OCI-LY1 (cell line): Measurements from ENCODE around the gene ADCK1.
"Not testable (repeated sequence)": the region's sequence is repeated elsewhere in the genome, so short reads cannot be mapped to it uniquely, and the experiment has no call there.

Experiments used
- H2AFZ ChIP-seq: fragments of 200-600 bp; sonication (generic), shearing (Covaris generic); 2 replicates; pipeline ENCODE4 v1.6.0; 2014; ENCODE audit warnings: antibody characterized with exemption, mild to moderate bottlenecking, low read length
- H3F3A ChIP-seq: fragments of 200-600 bp; sonication (generic), shearing (Covaris generic); 2 replicates; pipeline ENCODE4 v1.6.0; 2014; ENCODE audit warnings: mild to moderate bottlenecking, antibody characterized with exemption, low read length, moderate library complexity; ENCODE audit not compliant: insufficient read depth
- H3K27ac ChIP-seq: fragments of 200-600 bp; sonication (generic); 2 replicates; pipeline ENCODE4 v1.5.1; 2014; ENCODE audit warnings: low read length, mixed run types, mild to moderate bottlenecking, low read depth; ENCODE audit not compliant: poor library complexity, severe bottlenecking
- H3K27me3 ChIP-seq: fragments of 200-600 bp; sonication (generic); 2 replicates; pipeline ENCODE4 v1.6.0; 2014; ENCODE audit warnings: antibody characterized with exemption, mild to moderate bottlenecking, low read length, moderate library complexity; ENCODE audit not compliant: insufficient read depth
- H3K36me3 ChIP-seq: fragments of 200-600 bp; sonication (generic); 2 replicates; pipeline ENCODE4 v1.6.1; 2014; ENCODE audit warnings: mild to moderate bottlenecking, antibody characterized with exemption, low read length, moderate library complexity, mixed read lengths; ENCODE audit not compliant: insufficient read depth
- H3K4me1 ChIP-seq: fragments of 200-600 bp; sonication (generic); 2 replicates; pipeline ENCODE4 v1.5.1; 2014; ENCODE audit warnings: mild to moderate bottlenecking, low read length, moderate library complexity; ENCODE audit not compliant: insufficient read depth, severe bottlenecking
- H3K4me2 ChIP-seq: fragments of 200-600 bp; sonication (generic), shearing (Covaris generic); 2 replicates; pipeline ENCODE4 v1.6.1; 2014; ENCODE audit warnings: low read length
- H3K4me3 ChIP-seq: fragments of 200-600 bp; sonication (generic); 2 replicates; pipeline ENCODE4 v1.5.1; 2014; ENCODE audit warnings: low read length, low read depth, mild to moderate bottlenecking, mixed read lengths; ENCODE audit not compliant: poor library complexity, severe bottlenecking
- H3K79me2 ChIP-seq: fragments of 200-600 bp; shearing (Covaris generic); 2 replicates; pipeline ENCODE4 v1.6.1; 2016; ENCODE audit warnings: mixed run types, low read length, mixed read lengths; ENCODE audit not compliant: insufficient read depth
- H3K9ac ChIP-seq: fragments of 200-600 bp; sonication (generic), shearing (Covaris generic); 2 replicates; pipeline ENCODE4 v1.6.1; 2014; ENCODE audit warnings: mild to moderate bottlenecking, low read length, mixed read lengths
- H3K9me2 ChIP-seq: fragments of 200-600 bp; sonication (generic), shearing (Covaris generic); 2 replicates; pipeline ENCODE4 v1.6.1; 2014; ENCODE audit warnings: low read depth, mild to moderate bottlenecking, low read length, mixed read lengths
- H3K9me3 ChIP-seq: fragments of 200-600 bp; shearing (Covaris generic); 2 replicates; pipeline ENCODE4 v1.6.1; 2014; ENCODE audit warnings: low read length, mixed read lengths
- H4K20me1 ChIP-seq: fragments of 200-600 bp; sonication (generic), shearing (Covaris generic); 2 replicates; pipeline ENCODE4 v1.6.0; 2016; ENCODE audit warnings: mild to moderate bottlenecking, low read length; ENCODE audit not compliant: insufficient read depth
- CTCF ChIP-seq: fragments of 200-600 bp; sonication (generic), shearing (Covaris generic); IDR thresholded peaks from 2 replicates; pipeline ENCODE4 v1.5.1; 2017; ENCODE audit warnings: mild to moderate bottlenecking, antibody characterized with exemption, low read length, moderate library complexity, mixed read lengths
- EZH2 ChIP-seq: fragments of 200-600 bp; sonication (generic), shearing (Covaris generic); IDR thresholded peaks from 2 replicates; pipeline ENCODE4 v1.8.0; 2017; ENCODE audit warnings: borderline replicate concordance, mixed run types, mild to moderate bottlenecking, antibody characterized with exemption, low read length, moderate library complexity, mixed read lengths

The ADCK1 gene

GRCh38 chr14:77794357-77794756 lies 5.6 kb upstream of the ADCK1 start:
- Histone ChIP-seq H4K20me1 (no peaks in the 10 kb centered on the region), H3K9me2 (no peaks in the 10 kb centered on the region), H3K36me3 (no peaks in the 10 kb centered on the region), H3K79me2 (no peaks in the 10 kb centered on the region), H2AFZ (no peak overlapping the region), H3K27me3 (no peaks in the 10 kb centered on the region), H3F3A (no peaks in the 10 kb centered on the region), H3K4me3 (no peak overlapping the region), H3K27ac (no peak overlapping the region), H3K9ac (no peak overlapping the region), H3K4me2 (no peak overlapping the region), H3K4me1 (no peaks in the 10 kb centered on the region), H3K9me3 (no peaks in the 10 kb centered on the region)
- TF ChIP-seq EZH2 (no peak), CTCF (no peak)

GRCh38 chr14:77799456-77799855 lies 453 bp upstream of the ADCK1 start:
- peak overlapping the region; percentile 83 for H3K9ac ChIP-seq
- H3K4me1 ChIP-seq, H3K27ac ChIP-seq, H3K27me3 ChIP-seq, H3F3A ChIP-seq, H3K9me3 ChIP-seq, H3K36me3 ChIP-seq, H3K79me2 ChIP-seq, H3K9me2 ChIP-seq, H4K20me1 ChIP-seq: not testable (repeated sequence)
- H2AFZ ChIP-seq, result peak overlapping the region; percentile 30
- H3K4me2 ChIP-seq, result peak overlapping the region; percentile 89
- H3K4me3 ChIP-seq, result peak overlapping the region; percentile 86

GRCh38 chr14:77800814-77801213 lies 905 bp downstream of the ADCK1 start:
- H3K9me2 ChIP-seq, result no peaks in the 10 kb centered on the region
- no peak overlapping the region for H2AFZ ChIP-seq
- no peak for TF ChIP-seq CTCF
- TF ChIP-seq EZH2, result no peak
- peak overlapping the region; percentile 89 for H3K4me2 ChIP-seq
- no peak overlapping the region for H3K27ac ChIP-seq
- H3K9me3 ChIP-seq, result no peaks in the 10 kb centered on the region
- no peaks in the 10 kb centered on the region for H3F3A ChIP-seq
- peaks cover 10% of the 10 kb centered on the region for H3K4me1 ChIP-seq
- no peaks in the 10 kb centered on the region for H3K27me3 ChIP-seq
- no peaks in the 10 kb centered on the region for H3K79me2 ChIP-seq
- H3K36me3 ChIP-seq, result no peaks in the 10 kb centered on the region
- H4K20me1 ChIP-seq, result no peaks in the 10 kb centered on the region
- H3K9ac ChIP-seq, result peak overlapping the region; percentile 83
- H3K4me3 ChIP-seq, result peak overlapping the region; percentile 86

GRCh38 chr14:77804592-77804991 lies 4.7 kb downstream of the ADCK1 start:
- no peak for TF ChIP-seq EZH2
- TF ChIP-seq CTCF, result peak; percentile 72
- no peaks in the 10 kb centered on the region for H3K36me3 ChIP-seq

More at GRCh38 chr14:77804592-77804991, 4.7 kb downstream of the ADCK1 start:
- H3K9ac ChIP-seq, result no peak overlapping the region
- no peaks in the 10 kb centered on the region for H3K9me2 ChIP-seq
- H3K27me3 ChIP-seq, result no peaks in the 10 kb centered on the region
- no peak overlapping the region for H3K27ac ChIP-seq
- no peak overlapping the region for H3K4me2 ChIP-seq
- peaks cover 10% of the 10 kb centered on the region for H3K4me1 ChIP-seq
- H4K20me1 ChIP-seq, result no peaks in the 10 kb centered on the region
- H3K79me2 ChIP-seq, result no peaks in the 10 kb centered on the region
- no peak overlapping the region for H3K4me3 ChIP-seq
- H3K9me3 ChIP-seq, result no peaks in the 10 kb centered on the region
- no peak overlapping the region for H2AFZ ChIP-seq
- no peaks in the 10 kb centered on the region for H3F3A ChIP-seq
